Lower leg skin (tissue), 4 donors: ENCODE results near the gene MRPL21. TPM values are rescaled to one million over a fixed set of nuclear protein-coding genes. Genes with fewer than 3 reads are reported as not detected.

Experiments used
- DNase-seq, 2 donors: peaks; one replicate each; pipeline ENCODE4 v3.0.0-alpha.2; 2019; ENCODE audit warnings: low spot score in 2 of 2
- H3K4me3 ChIP-seq: fragments of 200-600 bp; sonication (generic); 2 replicates; pipeline ENCODE4 v1.5.1; 2017; ENCODE audit warnings: mild to moderate bottlenecking, low read depth; ENCODE audit not compliant: poor library complexity, severe bottlenecking
- POLR2A ChIP-seq, 2 donors: fragments of 450-650 bp; IDR thresholded peaks; one replicate each; pipeline ENCODE4 v1.6.1; 2016 to 2017; ENCODE audit warnings: antibody characterized with exemption in 2 of 2, mild to moderate bottlenecking in 1 of 2, moderate library complexity in 1 of 2
- WGBS, 2 donors: methylation state at CpG; one replicate each; pipeline ENCODE4 v1.1.5; 2018; 5-methylcytosine and 5-hydroxymethylcytosine counted together
- intact Hi-C: fragments of 100-400 bp; cut with DNase I; formaldehyde crosslinking; loops from one replicate; pipeline ENCODE4 v1.15.0; 2023; ENCODE audit warnings: low total_unique reads
- total RNA-seq, 4 donors: library from RNA; depleted of rRNA; stranded (reverse); fragments of >200 nt; gene quantifications; one replicate each; pipeline ENCODE4 v1.1.0, GENCODE V29; 2016
- TF ChIP-seq, protein P1 (sequence below), 3 donors: fragments of 450-650 bp; IDR thresholded peaks; one replicate each; pipeline ENCODE4 v1.5.1; 2016; ENCODE audit warnings: antibody characterized with exemption in 3 of 3, mild to moderate bottlenecking in 3 of 3, moderate library complexity in 2 of 3

MRPL21 gene
- total RNA-seq, 4 donors from 2014 or later = 34.0 to 54.5 (median 41.8) TPM

DNA sequence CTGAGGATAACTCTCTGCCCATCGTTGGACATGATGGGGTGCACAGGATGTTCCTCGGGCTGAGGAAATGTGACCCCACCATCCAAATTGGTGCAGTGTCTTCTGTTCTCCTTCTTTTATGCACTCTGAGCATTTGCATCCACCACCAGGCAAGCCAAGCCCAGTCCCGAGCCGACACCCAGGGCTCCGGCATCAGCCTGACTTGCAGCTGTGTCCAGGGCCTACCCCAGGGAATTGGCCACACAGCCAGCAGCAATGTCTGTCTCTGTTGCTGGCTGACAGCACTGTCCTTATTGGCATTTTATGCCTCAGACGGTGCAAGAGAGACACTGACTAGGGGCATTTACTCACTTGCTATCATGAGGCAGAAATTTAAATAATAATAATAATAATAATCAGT is 36.6 kb downstream of the MRPL21 start:
- intact Hi-C loops = no loop called here
- no peak overlapping the region for H3K4me3 ChIP-seq
- TF ChIP-seq, protein P1, sequence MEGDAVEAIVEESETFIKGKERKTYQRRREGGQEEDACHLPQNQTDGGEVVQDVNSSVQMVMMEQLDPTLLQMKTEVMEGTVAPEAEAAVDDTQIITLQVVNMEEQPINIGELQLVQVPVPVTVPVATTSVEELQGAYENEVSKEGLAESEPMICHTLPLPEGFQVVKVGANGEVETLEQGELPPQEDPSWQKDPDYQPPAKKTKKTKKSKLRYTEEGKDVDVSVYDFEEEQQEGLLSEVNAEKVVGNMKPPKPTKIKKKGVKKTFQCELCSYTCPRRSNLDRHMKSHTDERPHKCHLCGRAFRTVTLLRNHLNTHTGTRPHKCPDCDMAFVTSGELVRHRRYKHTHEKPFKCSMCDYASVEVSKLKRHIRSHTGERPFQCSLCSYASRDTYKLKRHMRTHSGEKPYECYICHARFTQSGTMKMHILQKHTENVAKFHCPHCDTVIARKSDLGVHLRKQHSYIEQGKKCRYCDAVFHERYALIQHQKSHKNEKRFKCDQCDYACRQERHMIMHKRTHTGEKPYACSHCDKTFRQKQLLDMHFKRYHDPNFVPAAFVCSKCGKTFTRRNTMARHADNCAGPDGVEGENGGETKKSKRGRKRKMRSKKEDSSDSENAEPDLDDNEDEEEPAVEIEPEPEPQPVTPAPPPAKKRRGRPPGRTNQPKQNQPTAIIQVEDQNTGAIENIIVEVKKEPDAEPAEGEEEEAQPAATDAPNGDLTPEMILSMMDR (IDR thresholded peaks at IDR 0.05) = no peak
- no peak for TF ChIP-seq POLR2A (IDR thresholded peaks at IDR 0.05)
- no peak for DNase-seq
- WGBS, 2 donors = 70 to 74% methylated on average over 6 of the region's 6 CpGs

DNA sequence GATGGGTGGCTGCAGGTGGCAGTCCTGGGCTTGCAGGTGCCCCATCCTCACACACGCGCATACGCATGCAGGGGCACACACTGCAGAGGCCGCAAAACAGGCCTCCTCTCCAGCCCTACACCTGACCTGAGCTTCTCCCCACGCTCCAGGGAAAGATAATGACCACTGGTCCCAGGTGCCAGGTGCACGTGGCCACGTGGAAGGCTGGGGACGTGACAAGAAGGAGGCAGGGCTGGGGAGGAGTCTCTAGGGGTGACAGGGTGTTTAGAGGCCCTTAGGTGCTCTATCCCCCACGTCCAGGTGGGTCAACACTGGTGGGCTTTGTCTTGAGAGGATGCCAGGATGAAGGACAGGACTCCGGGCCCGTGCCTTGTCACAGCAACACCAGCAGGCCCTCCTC is 38.4 kb downstream of the MRPL21 start:
- WGBS, 2 donors = 87 to 98% methylated on average over 10 to 11 of the region's 11 CpGs
- no peak for TF ChIP-seq POLR2A (IDR thresholded peaks at IDR 0.05)
- TF ChIP-seq, protein P1 (IDR thresholded peaks at IDR 0.05) = no peak
- no peak overlapping the region for H3K4me3 ChIP-seq
- no peak for DNase-seq
- intact Hi-C loops = no loop called here

DNA sequence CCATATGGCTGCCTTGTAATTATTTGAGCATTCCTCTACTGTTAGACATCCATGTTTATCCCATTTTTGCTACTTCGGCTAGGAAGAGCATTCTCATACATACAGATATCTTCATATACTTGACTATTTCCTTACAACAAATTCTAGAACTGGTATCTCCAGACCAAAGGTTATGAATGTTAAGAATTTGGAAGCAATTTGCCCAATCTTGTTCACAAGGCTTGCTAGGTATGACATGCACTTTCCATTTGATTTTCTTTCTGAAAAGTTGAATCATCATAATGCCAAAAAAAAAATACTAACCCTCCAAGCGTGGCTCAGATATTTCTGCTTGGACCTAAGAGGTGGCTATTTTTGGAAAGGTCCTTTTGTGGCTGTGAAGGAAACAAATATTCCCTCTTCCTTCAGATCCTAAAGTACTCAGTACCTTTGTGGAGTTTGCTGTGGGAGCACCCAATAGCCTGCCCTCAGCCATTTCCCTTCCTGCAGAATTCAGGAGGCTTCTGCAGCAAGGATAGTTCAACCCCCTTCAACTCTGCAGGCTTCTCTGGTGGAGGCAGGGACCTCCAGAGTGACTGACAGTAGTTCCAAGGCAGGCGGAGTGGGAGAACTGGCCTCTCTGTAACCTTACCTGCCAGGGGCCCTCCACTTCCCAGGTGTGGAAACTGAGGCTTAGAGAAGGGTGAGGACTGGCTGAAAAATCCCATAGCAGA is 39.9 kb downstream of the MRPL21 start:
- WGBS, 2 donors = 91 to 92% methylated on average over 3 of the region's 3 CpGs
- DNase-seq = no peak
- H3K4me3 ChIP-seq = no peak overlapping the region
- TF ChIP-seq POLR2A (IDR thresholded peaks at IDR 0.05) = no peak
- TF ChIP-seq, protein P1 (IDR thresholded peaks at IDR 0.05) = no peak
- intact Hi-C loops = no loop called here

DNA sequence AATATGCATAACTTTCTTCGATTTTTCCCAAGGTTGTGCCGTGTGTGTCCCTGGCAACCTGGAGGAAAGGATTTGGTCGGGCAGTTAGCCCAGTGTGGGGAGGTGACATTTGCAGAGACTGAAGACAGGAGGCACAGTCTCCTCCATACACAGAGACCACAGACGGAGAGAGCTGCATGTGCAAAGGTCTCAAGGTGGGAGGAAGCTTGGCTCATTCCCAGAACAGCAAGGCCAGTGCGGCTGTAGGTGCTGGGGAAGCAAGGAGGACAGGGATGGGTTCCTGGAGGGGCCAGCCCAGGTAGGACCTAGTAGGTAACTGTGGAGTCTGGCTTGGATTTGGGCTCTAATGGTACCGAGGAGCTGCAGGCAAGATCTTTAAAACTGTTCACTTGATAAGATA is 41.2 kb downstream of the MRPL21 start:
- no peak for DNase-seq
- intact Hi-C loops = no loop called here
- 82 to 96% methylated on average over 6 of the region's 6 CpGs for WGBS, 2 donors
- TF ChIP-seq, protein P1 (IDR thresholded peaks at IDR 0.05) = no peak
- TF ChIP-seq POLR2A (IDR thresholded peaks at IDR 0.05) = no peak
- H3K4me3 ChIP-seq = no peak overlapping the region

DNA sequence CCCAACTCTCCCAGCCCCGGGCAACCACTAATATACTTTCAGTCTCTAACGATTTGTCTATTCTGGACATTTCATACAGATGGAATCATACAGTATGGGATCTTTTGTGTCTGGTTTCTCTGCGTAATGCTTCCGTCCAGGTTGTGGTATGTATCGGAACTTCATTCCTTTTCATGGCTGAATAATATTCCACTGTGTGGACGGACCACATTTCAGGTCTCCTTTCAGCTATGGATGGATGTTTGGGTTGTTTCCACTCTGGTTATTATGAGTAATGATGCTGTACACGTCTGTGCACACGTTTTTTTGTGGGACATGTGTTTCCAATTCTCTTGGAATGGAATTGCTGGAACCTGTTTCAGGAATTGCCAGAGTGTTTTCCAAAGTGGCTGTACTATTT is 44.5 kb downstream of the MRPL21 start:
- 79 to 82% methylated on average over 8 of the region's 8 CpGs for WGBS, 2 donors
- DNase-seq = no peak
- no peak overlapping the region for H3K4me3 ChIP-seq
- TF ChIP-seq, protein P1 (IDR thresholded peaks at IDR 0.05) = no peak
- no peak for TF ChIP-seq POLR2A (IDR thresholded peaks at IDR 0.05)
- intact Hi-C loops = no loop called here
